ENCODE measurements around the gene KTN1.

DNA sequence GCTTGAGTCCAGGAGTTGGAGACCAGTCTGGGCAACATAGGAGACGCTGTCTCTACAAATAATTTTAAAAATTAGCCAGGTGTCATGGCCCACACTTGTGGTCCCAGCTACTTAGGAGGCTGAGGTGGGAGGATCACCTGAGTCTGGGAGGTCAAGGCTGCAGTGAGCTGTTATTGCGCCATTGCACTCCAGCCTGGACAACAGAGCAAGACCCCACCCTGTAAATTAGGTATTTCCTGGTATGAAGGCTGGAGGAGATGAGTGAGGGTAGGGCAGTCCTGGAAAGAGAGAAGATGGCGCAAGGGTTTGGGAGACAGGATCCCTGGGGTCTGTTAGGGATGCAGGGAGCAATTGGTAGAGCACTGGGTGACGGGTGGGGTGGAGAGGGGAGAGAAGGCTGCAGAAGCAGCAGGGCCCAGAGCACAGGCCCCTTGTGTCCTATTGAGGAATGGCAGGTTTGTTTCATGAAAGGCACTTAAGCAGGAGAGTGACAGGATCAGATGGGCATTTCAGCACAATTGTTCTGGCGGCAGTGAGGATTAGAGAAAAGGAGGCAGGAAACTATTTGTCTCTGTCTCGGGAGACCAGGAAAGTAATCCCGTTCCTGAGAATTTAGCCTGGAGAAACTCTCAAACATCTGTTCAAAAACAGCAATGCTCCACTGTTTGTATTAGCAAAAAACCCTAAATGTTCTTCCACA, 47.2 kb upstream of the KTN1 start:
- TF ChIP-seq CTCF (IDR thresholded peaks at IDR 0.05), result no peak
- no peak for TF ChIP-seq EP300 (IDR thresholded peaks at IDR 0.05)
- no peak for TF ChIP-seq POLR2A (IDR thresholded peaks at IDR 0.05)

Data from ovary (tissue), 3 donors.